Measurements from ENCODE around the gene NCAPD3. TPM values are rescaled to one million over a fixed set of nuclear protein-coding genes. Genes with fewer than 3 reads are reported as not detected.

The NCAPD3 gene
- total RNA-seq, result 15.7 and 21.1 TPM in 2 replicates

GRCh38 chr11:134223836-134224709 lies at the start of gene NCAPD3, which contains the start of gene VPS26B:
TSS of gene NCAPD3 (minus strand) at chr11:134223967. CDS start at chr11:134223926, 41 bp downstream.
TSS of gene VPS26B (plus strand) at chr11:134224671. CDS start at chr11:134225123, 452 bp downstream.

GRCh38 chr11:134253188-134253993 lies 29.6 kb upstream of the NCAPD3 start, which contains the start of the genes ACAD8 and THYN1:
TSS of gene ACAD8 (plus strand) at chr11:134253568. CDS start at chr11:134253601, 33 bp downstream.
TSS of gene THYN1 (minus strand) at chr11:134253352. CDS start at chr11:134252882, 470 bp downstream.

Other genes starting within 250 kb of the NCAPD3 start
- 114 and 160 TPM in 2 replicates for gene JAM3, start 154.9 kb downstream of the NCAPD3 start, total RNA-seq
- gene VPS26B, start 704 bp upstream of the NCAPD3 start, total RNA-seq, result 30.5 and 37.2 TPM in 2 replicates
- 94.2 and 112 TPM in 2 replicates for gene THYN1, start 29.4 kb upstream of the NCAPD3 start, total RNA-seq
- gene ACAD8, start 29.6 kb upstream of the NCAPD3 start, total RNA-seq, result 19.5 and 22.3 TPM in 2 replicates
- gene GLB1L3, start 52.4 kb upstream of the NCAPD3 start, total RNA-seq, result not detected in 2 replicates
- 0.32 and 0.76 TPM in 2 replicates for gene GLB1L2, start 108.0 kb upstream of the NCAPD3 start, total RNA-seq
- under 0.01 TPM in 2 replicates for gene B3GAT1, start 188.3 kb upstream of the NCAPD3 start, total RNA-seq

Measured in epithelial cell of umbilical artery (primary cell).